Immature natural killer cell (primary cell): Measurements from ENCODE around the gene ZEB1. TPM values are rescaled to one million over a fixed set of nuclear protein-coding genes. Genes with fewer than 3 reads are reported as not detected.
"Not testable (repeated sequence)": the region's sequence is repeated elsewhere in the genome, so short reads cannot be mapped to it uniquely, and the experiment has no call there.

Experiments
- DNase-seq, 3 donors: peaks; one replicate each; pipeline ENCODE4 v3.0.0; 2022; ENCODE audit warnings: mixed read lengths in 1 of 3
- H3K27ac Mint-ChIP-seq, 6 donors: one replicate each; pipeline ENCODE4 v1.8.0; 2020; ENCODE audit warnings: mixed read lengths in 6 of 6, mild to moderate bottlenecking in 5 of 6, inconsistent platforms in 4 of 6, moderate library complexity in 3 of 6
- H3K27me3 Mint-ChIP-seq, 3 donors: one replicate each; pipeline ENCODE4 v1.8.0; 2020 to 2021; ENCODE audit warnings: low read depth in 3 of 3, mild to moderate bottlenecking in 3 of 3, mixed read lengths in 3 of 3, moderate library complexity in 3 of 3, inconsistent platforms in 1 of 3
- H3K36me3 Mint-ChIP-seq, 3 donors: one replicate each; pipeline ENCODE4 v1.8.0; 2020; ENCODE audit warnings: mixed read lengths in 3 of 3, inconsistent platforms in 2 of 3, mild to moderate bottlenecking in 2 of 3
- H3K4me1 Mint-ChIP-seq, 2 donors: one replicate each; pipeline ENCODE4 v1.8.0; 2020; ENCODE audit warnings: inconsistent platforms in 2 of 2, mild to moderate bottlenecking in 2 of 2, mixed read lengths in 2 of 2, moderate library complexity in 1 of 2
- H3K4me3 Mint-ChIP-seq, 5 donors: one replicate each; pipeline ENCODE4 v1.8.0; 2020; ENCODE audit warnings: mild to moderate bottlenecking in 5 of 5, mixed read lengths in 5 of 5, inconsistent platforms in 3 of 5, moderate library complexity in 3 of 5
- H3K9me3 Mint-ChIP-seq, 6 donors: one replicate each; pipeline ENCODE4 v1.8.0; 2020; ENCODE audit warnings: mild to moderate bottlenecking in 6 of 6, mixed read lengths in 6 of 6, inconsistent platforms in 4 of 6, moderate library complexity in 3 of 6
- polyA plus RNA-seq, 3 donors: library from polyadenylated mRNA; unstranded; fragments of 300-500 nt; fragmentation: Illumina TruSeq; gene quantifications; one replicate each; pipeline ENCODE4 v1.2.3, GENCODE V29; 2021

Gene ZEB1
- polyA plus RNA-seq, 3 donors from 2014 or later, result 8.4 to 17.5 (median 14.6) TPM

DNA sequence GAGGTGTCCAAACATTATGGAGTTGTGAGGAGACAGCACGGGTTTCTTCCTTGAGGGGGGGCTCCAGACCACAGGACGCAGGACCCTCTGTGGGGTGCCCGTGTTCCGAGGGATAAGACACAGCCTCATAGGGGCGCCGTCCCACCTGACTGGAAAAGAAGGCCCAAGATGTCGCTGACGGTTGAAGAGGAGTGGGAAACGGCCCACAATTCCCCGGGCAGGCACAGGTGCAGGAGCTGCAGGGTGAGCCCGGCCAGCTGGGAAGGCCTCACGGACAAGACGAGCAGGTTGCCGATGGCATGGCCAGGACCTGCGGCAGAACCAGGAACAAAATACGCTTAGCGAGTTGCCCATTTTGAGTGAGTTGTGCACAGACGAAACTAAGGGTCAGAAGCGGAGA, 44.7 kb downstream of the ZEB1 start:
- not testable (repeated sequence) for H3K27me3 Mint-ChIP-seq, H3K4me3 Mint-ChIP-seq, H3K36me3 Mint-ChIP-seq, DNase-seq, H3K27ac Mint-ChIP-seq, H3K9me3 Mint-ChIP-seq
- peaks cover 2 to 10% of the 10 kb centered on the region in 2 donors for H3K4me1 Mint-ChIP-seq

DNA sequence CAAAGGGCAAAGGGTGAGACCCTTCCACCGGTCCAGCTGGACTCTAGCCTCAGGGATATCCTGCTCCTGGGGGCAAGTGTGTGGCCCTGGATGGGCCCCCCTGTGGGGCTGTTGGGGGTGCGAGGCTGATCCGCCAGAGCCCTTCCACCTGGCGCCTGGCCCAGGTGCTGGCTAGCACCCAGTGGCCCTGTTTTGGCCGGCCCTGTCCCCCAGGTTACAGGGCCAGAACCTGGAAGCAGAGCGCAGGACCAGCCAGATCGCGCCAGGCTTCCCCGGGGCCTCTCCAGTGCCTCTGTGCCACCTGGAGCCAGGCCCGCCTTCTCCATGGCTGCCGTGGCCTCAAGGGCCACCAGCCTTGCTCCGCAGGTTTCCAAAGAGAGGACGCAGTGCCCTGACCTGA, 45.2 kb downstream of the ZEB1 start:
- H3K27me3 Mint-ChIP-seq, H3K4me3 Mint-ChIP-seq, H3K36me3 Mint-ChIP-seq, DNase-seq, H3K27ac Mint-ChIP-seq, H3K9me3 Mint-ChIP-seq: not testable (repeated sequence)
- peaks cover 2 to 10% of the 10 kb centered on the region in 2 donors for H3K4me1 Mint-ChIP-seq

DNA sequence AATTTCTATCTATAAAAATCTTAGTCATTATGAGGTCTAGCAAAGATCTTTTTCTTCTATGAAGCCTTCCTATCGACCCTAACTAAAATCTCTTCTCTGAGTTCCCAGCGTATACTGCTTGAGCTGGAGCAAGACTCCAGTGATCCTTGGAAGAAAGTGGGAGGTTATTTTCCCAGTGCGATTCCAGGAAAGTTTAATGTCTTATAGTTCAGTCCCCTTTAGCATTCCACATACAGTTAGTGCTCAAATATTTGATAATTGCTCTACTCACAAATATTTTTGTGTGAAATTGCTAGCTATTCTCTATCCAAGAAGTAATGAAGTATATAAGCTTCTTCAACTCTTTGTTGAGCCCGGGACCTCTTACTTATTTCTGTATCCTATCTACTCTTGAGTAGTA, 47.7 kb downstream of the ZEB1 start:
- no peak overlapping the region for H3K4me3 Mint-ChIP-seq
- no peak overlapping the region for H3K27ac Mint-ChIP-seq
- no peak for DNase-seq
- peaks cover 0 to 1% (median 0%) of the 10 kb centered on the region in 3 donors for H3K27me3 Mint-ChIP-seq
- peaks cover 3 to 7% (median 4%) of the 10 kb centered on the region in 3 donors for H3K36me3 Mint-ChIP-seq
- peaks cover 0 to 2% (median 0%) of the 10 kb centered on the region in 6 donors for H3K9me3 Mint-ChIP-seq
- peaks cover 2 to 22% of the 10 kb centered on the region in 2 donors for H3K4me1 Mint-ChIP-seq

- H3K36me3 Mint-ChIP-seq, result peaks cover 0 to 3% (median 0%) of the 10 kb centered on the region in 3 donors
- no peak overlapping the region for H3K27ac Mint-ChIP-seq
- no peak overlapping the region for H3K4me3 Mint-ChIP-seq
- H3K9me3 Mint-ChIP-seq, result no peaks in the 10 kb centered on the region
- H3K4me1 Mint-ChIP-seq, result peaks cover 0 to 23% of the 10 kb centered on the region in 2 donors
- DNase-seq, result no peak
- H3K27me3 Mint-ChIP-seq, result peaks cover 0 to 1% (median 0%) of the 10 kb centered on the region in 3 donors
Measured at GRCh38 chr10:31368724-31369123, 49.7 kb downstream of the ZEB1 start.

GRCh38 chr10:31372439-31372838, 53.4 kb downstream of the ZEB1 start:
- Mint-ChIP-seq H3K4me1 (peaks cover 0 to 19% of the 10 kb centered on the region in 2 donors), H3K27ac (no peak overlapping the region), H3K9me3 (no peaks in the 10 kb centered on the region), H3K4me3 (no peak overlapping the region), H3K36me3 (no peaks in the 10 kb centered on the region), H3K27me3 (no peaks in the 10 kb centered on the region)
- DNase-seq, result no peak

DNA sequence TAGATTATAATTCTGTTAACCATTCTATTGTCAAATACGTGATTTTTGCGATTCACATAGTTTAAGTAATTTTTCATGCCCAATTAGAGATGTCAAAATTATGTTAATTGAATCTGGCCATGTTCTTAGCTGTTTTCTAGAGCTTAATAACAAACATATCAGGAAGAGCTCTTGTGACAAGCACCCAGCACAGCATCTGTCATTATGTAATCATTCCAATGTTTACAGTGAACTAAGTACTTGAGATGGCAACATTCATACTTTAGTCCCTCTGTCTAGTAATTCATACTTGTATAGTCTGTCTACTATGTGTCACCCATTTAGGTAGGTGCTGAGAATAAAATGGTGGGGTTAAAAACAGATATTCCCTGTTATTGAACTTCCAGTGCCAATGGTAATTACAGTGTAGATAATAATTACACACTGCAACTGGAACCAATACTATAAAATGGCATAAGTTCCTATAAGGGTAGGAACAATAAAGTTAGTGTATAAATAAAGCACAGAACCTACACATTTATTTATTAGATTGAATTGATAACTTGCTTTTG, 55.2 kb downstream of the ZEB1 start:
- Mint-ChIP-seq H3K36me3 (no peaks in the 10 kb centered on the region), H3K9me3 (no peaks in the 10 kb centered on the region), H3K4me1 (peaks cover 0 to 19% of the 10 kb centered on the region in 2 donors), H3K4me3 (no peak overlapping the region), H3K27ac (no peak overlapping the region), H3K27me3 (no peaks in the 10 kb centered on the region)
- DNase-seq, result no peak

DNA sequence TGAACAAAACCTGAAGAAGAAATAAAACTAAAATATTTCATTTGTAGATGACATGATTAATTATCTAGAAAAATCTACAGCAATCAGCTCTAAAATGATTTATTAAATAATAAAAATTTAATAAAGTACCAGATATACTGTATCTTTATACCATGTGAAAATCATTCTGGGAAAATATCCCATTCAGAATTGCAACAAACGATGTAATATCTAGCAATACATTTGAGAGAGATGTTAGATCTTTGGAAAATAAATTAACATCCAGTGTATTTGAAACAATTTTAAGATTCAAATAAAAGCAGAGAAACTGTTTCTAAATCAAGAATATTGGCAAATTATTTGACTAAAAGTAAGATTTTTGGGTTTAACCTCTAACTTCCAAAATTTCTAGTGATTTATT, 62.2 kb downstream of the ZEB1 start:
- Mint-ChIP-seq H3K27ac (no peak overlapping the region), H3K9me3 (no peaks in the 10 kb centered on the region), H3K4me3 (no peak overlapping the region), H3K4me1 (peaks cover 0 to 9% of the 10 kb centered on the region in 2 donors), H3K27me3 (no peaks in the 10 kb centered on the region), H3K36me3 (no peaks in the 10 kb centered on the region)
- DNase-seq, result no peak

- Mint-ChIP-seq H3K9me3 (no peaks in the 10 kb centered on the region), H3K4me1 (peaks cover 0 to 9% of the 10 kb centered on the region in 2 donors), H3K4me3 (no peak overlapping the region), H3K27ac (no peak overlapping the region), H3K27me3 (no peaks in the 10 kb centered on the region), H3K36me3 (no peaks in the 10 kb centered on the region)
- DNase-seq, result no peak
Measured at GRCh38 chr10:31381766-31382316, 62.8 kb downstream of the ZEB1 start.

- H3K36me3 Mint-ChIP-seq, result peaks cover 0 to 6% (median 5%) of the 10 kb centered on the region in 3 donors
- no peak overlapping the region for H3K4me3 Mint-ChIP-seq
- peaks cover 0 to 9% of the 10 kb centered on the region in 2 donors for H3K4me1 Mint-ChIP-seq
- H3K9me3 Mint-ChIP-seq, result no peaks in the 10 kb centered on the region
- DNase-seq, result no peak
- no peak overlapping the region for H3K27ac Mint-ChIP-seq
- no peaks in the 10 kb centered on the region for H3K27me3 Mint-ChIP-seq
Measured at GRCh38 chr10:31383810-31384588, 65.0 kb downstream of the ZEB1 start.

DNA sequence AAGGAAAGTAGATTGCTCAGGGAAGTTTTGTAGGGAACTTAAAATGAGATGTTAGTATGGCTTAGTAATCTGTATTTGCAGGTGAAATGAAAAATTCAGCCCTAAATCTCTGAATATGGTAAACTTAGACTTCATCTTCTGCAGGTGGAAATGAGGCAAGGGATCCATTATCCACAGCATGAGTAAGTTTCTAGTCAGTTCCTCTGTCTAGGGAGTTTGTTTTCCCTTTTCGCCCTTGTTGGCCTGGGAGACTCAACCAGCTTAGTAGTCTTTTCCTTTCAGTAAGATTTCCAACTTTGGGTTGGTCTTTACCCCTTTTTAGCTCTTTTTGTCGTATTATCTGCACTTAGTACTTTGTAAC, 65.6 kb downstream of the ZEB1 start:
- Mint-ChIP-seq H3K27ac (no peak overlapping the region), H3K9me3 (no peaks in the 10 kb centered on the region), H3K4me1 (peaks cover 0 to 9% of the 10 kb centered on the region in 2 donors), H3K27me3 (no peaks in the 10 kb centered on the region), H3K36me3 (peaks cover 0 to 11% (median 5%) of the 10 kb centered on the region in 3 donors), H3K4me3 (no peak overlapping the region)
- DNase-seq, result no peak

GRCh38 chr10:31390804-31391203, 71.8 kb downstream of the ZEB1 start:
- peaks cover 6 to 11% of the 10 kb centered on the region in 2 donors for H3K4me1 Mint-ChIP-seq
- H3K27ac Mint-ChIP-seq, result no peak overlapping the region
- H3K27me3 Mint-ChIP-seq, result peaks cover 0 to 2% (median 0%) of the 10 kb centered on the region in 3 donors
- H3K4me3 Mint-ChIP-seq, result no peak overlapping the region
- DNase-seq, result no peak
- no peaks in the 10 kb centered on the region for H3K9me3 Mint-ChIP-seq
- peaks cover 0 to 15% (median 9%) of the 10 kb centered on the region in 3 donors for H3K36me3 Mint-ChIP-seq

GRCh38 chr10:31393844-31394243, 74.8 kb downstream of the ZEB1 start:
- Mint-ChIP-seq H3K4me3 (no peak overlapping the region), H3K36me3 (peaks cover 0 to 9% (median 3%) of the 10 kb centered on the region in 3 donors), H3K4me1 (peaks cover 6 to 16% of the 10 kb centered on the region in 2 donors), H3K27ac (no peak overlapping the region), H3K9me3 (no peaks in the 10 kb centered on the region), H3K27me3 (peaks cover 0 to 2% (median 0%) of the 10 kb centered on the region in 3 donors)
- no peak for DNase-seq

- no peaks in the 10 kb centered on the region for H3K9me3 Mint-ChIP-seq
- H3K4me1 Mint-ChIP-seq, result peaks cover 6 to 16% of the 10 kb centered on the region in 2 donors
- H3K4me3 Mint-ChIP-seq, result no peak overlapping the region
- DNase-seq, result no peak
- no peak overlapping the region for H3K27ac Mint-ChIP-seq
- peaks cover 3 to 4% (median 4%) of the 10 kb centered on the region in 3 donors for H3K36me3 Mint-ChIP-seq
- H3K27me3 Mint-ChIP-seq, result peaks cover 0 to 2% (median 0%) of the 10 kb centered on the region in 3 donors
Measured at GRCh38 chr10:31395695-31396094, 76.7 kb downstream of the ZEB1 start.

GRCh38 chr10:31396376-31396775, 77.4 kb downstream of the ZEB1 start:
- Mint-ChIP-seq H3K4me1 (peaks cover 8 to 16% of the 10 kb centered on the region in 2 donors), H3K27me3 (peaks cover 0 to 2% (median 0%) of the 10 kb centered on the region in 3 donors), H3K4me3 (no peak overlapping the region), H3K36me3 (peaks cover 0 to 4% (median 0%) of the 10 kb centered on the region in 3 donors), H3K27ac (no peak overlapping the region), H3K9me3 (no peaks in the 10 kb centered on the region)
- DNase-seq, result no peak
